Hematopoietic multipotent progenitor cell (in vitro differentiated cells): ENCODE data around the gene PLCH1. TPM values are rescaled to one million over a fixed set of nuclear protein-coding genes. Genes with fewer than 3 reads are reported as not detected.

Experiments used
- DNase-seq, 3 donors: peaks; one replicate each; pipeline ENCODE4 v3.0.0-alpha.2; 2011 to 2015; ENCODE audit warnings: low read depth in 2 of 3, low spot score in 2 of 3
- total RNA-seq: library from RNA; depleted of rRNA; stranded (reverse); fragments of >200 nt; gene quantifications from one replicate; pipeline ENCODE4 v1.2.3, GENCODE V29; 2012

Gene PLCH1
- total RNA-seq, 1 donor, result 1.1 TPM

DNA sequence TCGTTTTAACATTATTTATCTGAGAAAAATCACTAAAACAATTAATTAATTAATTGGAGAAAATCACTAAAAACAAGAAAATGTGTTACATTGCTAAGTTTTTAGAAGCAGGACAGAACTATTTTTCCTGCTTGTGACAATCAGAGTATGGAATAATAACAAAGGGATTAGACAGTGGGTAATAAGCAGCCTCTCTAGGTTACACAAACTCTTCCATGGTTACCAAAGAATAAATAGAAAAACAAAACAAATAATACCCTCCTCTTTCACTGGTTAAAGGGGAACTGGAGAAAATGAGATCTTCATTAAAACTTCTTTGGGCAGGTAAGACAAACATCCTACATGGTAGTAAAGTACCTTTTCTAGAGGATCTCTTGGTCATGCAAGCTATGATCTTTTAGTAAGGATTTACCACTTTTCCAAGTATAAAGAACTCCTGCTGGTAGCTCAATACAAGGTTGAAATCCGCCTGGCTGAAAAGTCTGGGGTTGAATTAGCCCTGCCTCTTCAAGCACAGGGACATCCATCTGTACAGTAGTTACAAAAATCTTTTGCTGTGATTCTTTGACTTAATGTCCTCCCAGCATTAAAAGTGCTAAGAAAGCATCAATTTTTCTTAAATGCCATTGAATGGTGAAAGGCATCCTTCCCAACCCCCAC lies 2.5 kb upstream of the PLCH1 start:
- DNase-seq, result no peak

- peak in 1 of 3 donors; percentile 12 for DNase-seq
Measured at GRCh38 chr3:155746703-155747102, 1.8 kb upstream of the PLCH1 start.

GRCh38 chr3:155745795-155746550 lies 1.1 kb upstream of the PLCH1 start:
- peak in 1 of 3 donors; percentile 40 for DNase-seq

DNA sequence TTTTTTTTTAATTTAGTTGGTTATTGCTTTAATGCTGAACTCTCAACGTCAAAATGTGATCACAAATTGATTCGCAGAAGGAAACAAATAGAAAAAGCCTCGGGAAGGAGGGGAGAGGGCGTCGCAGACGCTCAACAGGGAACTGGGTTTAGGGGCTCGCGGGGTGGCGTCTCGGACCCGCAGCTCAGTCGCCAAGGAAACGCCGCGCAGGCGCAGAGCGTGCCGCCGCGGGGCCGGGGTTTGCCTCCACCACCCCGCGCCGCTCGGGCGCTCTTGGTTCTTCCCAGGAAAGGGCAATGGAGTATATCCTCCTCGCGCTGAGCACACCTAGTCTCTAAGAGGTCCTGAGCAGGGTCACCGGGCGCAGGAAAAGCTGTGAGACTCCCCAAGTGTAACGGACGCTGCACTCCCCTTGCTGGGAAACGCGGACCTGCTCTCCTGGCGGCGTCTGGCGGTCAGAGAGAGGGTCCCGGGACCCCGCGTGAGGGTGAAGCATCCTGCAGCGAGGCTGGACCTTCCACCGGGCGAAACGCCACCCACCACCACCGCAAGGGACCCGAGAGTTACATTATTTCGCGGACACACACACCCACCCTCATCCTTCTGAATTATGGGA lies 753 bp downstream of the PLCH1 start:
- DNase-seq, result peak in 1 of 3 donors; percentile 21

DNA sequence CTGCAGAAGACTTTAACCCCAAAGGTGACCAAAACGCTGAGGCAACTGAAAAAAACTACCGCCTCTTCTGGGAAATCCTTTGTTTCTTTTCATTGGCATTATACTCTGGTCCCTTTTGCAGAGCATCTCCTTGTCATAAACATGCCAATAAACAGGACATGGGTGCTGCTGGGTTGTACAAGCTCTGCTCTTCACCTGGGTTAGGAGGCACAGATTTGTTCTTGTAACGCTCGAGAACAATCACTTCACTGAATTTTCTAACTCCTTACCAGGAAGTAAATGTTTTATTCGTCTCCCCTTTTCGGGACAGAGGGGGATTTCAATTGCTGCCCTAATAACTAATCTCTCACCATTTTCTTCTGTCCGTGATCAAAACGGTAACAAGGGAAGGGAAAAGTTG lies 1.3 kb downstream of the PLCH1 start:
- no peak for DNase-seq

GRCh38 chr3:155742349-155742965 lies 2.4 kb downstream of the PLCH1 start:
- DNase-seq, result no peak

DNA sequence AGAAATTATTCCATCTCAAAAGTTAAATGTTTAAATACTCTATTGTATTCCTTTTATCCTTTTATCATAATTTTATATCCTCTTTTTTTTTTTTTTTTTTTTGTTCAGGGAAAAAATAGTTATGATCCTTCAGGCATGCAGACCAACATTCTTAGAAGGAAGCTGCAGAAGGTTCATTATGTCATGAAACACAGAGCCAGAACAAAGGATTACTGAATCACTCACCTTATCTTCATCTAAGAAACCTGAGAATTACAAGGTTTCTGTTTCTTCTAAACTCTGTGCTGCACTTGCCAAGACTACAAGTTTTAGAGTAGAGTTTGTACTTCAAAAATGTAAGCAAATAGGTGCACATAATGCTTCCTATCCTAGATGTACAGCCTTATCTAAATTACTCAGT lies 3.3 kb downstream of the PLCH1 start:
- DNase-seq, result no peak

GRCh38 chr3:155741101-155741500 lies 3.8 kb downstream of the PLCH1 start:
- no peak for DNase-seq

- DNase-seq, result peak in 1 of 3 donors; percentile 46
Measured at GRCh38 chr3:155739154-155739553, 5.7 kb downstream of the PLCH1 start.

DNA sequence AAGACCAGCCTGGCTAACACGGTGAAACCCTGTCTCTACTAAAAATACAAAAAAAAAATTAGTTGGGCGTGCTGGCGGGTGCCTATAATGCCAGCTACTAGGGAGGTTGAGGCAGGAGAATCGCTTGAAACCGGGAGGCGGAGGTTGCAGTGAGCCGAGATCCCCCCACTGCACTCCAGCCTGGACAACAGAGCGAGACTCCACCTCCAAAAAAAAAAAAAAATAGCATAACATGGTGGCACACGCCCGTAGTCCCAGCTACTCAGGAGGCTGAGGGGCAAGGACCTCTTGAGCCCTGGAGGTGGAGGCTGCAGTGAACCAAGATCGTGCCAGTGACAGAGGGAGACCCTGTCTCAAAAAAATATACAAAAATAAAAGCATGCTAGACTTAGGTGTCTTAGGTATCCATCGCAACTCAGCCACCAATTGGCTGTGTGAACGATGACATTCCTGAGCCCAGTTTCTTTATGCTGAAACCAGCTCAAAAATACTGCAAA lies 6.2 kb downstream of the PLCH1 start:
- no peak for DNase-seq

DNA sequence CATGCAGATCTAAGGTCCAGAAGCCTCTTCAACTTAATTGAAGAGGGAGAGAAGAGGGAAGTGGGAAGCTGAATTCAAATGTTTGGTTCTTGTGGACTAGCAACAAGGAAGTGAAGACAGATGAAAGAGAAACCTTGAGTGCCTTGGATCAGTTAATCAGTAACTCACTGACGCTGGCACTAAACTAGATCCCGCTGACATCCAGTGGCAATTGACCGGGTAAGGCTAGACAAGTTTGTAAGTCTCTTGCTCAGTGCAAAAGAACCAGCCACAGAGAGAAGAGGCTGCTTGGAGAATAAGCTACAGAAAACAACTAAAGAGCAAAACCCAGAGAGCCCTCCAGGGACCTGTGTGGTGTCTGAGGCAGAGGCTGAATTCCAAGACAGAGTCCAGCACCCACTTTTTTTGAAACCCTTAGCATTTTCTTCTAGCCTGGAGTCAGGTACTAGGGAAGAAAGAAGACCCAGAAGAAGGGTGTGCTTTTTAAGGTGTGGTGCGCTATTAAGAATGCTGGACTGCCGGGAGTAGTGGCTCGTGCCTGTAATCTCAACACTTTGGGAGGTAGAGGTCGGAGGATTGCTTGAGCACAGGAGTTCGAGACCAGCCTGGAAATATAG lies 6.9 kb downstream of the PLCH1 start:
- DNase-seq, result peak in 1 of 3 donors; percentile 39

GRCh38 chr3:155736381-155736780 lies 8.5 kb downstream of the PLCH1 start:
- DNase-seq, result no peak

- DNase-seq, result no peak
Measured at GRCh38 chr3:155730843-155731242, 14.0 kb downstream of the PLCH1 start.

DNA sequence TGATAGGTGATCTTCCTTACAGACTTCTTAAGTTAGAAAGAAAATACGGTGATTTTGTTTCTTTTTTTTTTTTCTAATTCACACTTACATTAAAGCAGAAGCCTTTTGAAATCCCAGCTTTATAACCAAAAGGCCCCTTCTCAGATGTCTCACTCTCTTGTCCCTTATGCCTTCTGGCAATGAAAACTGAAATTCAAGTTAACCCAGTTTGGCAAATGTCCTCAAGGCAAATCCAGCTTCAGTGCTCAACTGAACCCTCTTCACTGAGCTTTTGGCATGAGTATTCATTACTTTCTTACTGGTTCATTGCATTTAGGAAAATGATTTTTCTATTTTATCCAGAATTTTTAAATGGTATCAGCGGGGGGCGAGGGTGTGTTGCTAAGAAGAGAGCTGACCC lies 17.0 kb downstream of the PLCH1 start:
- DNase-seq, result no peak

GRCh38 chr3:155714295-155714718 lies 30.6 kb downstream of the PLCH1 start:
- peak in 1 of 3 donors; percentile 7 for DNase-seq

DNA sequence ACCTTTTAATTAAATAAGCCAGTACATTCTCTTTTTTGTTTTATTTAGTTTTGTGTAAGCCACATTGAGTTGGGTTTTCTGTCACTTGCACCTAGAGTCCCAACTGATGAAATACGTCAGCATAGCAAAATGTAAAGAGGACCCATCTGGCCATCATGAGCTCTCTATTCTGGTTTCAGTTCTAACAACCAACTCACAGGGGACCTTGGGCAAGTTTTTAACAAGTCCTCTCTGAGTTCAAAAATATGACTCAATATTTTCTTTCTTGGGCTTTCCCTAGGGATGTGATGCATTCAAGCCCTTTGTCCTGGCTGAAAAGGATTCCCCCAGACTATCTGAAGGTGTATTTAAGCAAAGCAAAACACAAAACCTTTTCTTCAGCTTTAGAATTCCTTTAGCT lies 32.9 kb downstream of the PLCH1 start:
- DNase-seq, result no peak

GRCh38 chr3:155704771-155705559 lies 39.9 kb downstream of the PLCH1 start:
- DNase-seq, result no peak

DNA sequence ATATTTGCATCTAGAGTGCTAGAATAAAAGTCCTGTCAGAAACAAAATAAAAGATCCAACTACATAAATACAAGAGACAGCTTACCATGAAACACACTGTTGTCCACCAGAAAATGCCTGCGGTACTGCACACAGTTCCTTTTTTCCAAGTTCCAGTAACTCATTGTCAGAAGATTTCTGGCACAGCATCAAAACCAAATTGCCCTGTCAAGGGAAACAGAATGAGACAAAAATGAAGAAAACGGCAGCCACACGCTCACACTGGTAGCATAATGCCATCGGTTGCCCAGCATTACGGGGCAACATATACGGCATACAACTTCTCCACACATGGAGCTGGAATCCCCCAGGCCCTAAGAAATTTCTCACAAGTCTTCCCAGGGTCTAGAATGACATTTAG lies 40.8 kb downstream of the PLCH1 start:
- peak in 2 of 3 donors; percentile 25 to 84 for DNase-seq

DNA sequence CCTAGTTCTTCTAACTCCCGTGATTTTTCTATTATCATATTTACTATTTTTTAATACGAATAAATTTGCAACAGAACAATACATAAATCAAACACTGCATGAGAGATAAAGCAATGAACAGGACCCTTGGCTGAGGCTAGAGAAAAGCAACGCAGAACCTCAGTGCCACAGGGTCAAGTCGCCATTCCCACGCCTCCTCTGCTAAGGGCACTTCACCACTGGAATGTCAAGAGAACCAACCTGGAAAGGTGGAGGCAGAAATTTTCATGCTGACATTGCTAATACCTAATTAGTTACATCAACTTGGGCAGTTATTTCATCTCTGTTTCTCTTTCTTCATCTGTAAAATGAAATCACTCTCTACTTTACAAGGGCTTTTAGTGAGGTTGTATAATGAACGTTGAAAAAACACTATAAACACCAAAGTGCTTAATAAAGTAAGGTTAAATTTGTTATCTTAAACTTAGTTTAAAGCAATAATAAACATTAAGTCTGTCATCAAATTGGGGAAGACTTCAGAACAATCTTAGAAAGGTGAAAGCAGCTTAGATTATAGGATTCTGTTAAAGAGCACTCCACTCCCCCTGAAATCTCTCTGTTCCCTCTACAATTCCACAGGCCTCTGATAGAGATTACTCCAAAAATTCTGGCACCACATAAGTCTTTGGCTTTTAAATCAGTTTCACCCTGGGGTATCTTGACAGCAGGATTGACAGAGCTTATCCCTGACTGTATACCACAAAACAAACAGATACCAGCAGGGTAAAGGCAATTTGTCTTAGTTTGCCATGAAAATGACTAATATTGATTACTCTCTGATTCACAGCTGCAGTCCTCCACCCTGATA lies 41.9 kb downstream of the PLCH1 start:
- DNase-seq, result no peak
